SU-DHL-6 (cell line): ENCODE data around the gene TMCC2.

Source experiments
- EZH2phosphoT487 ChIP-seq: fragments of 200-600 bp; sonication (generic), shearing (Covaris generic); conservative IDR thresholded peaks from 2 replicates; pipeline ENCODE4 v1.6.1; 2018; ENCODE audit warnings: mild to moderate bottlenecking, antibody characterized with exemption, low read length, moderate library complexity, mixed read lengths
- TF ChIP-seq, protein P1 (sequence below): fragments of 200-600 bp; sonication (generic); IDR thresholded peaks from one replicate; pipeline ENCODE4 v1.5.1; 2017; ENCODE audit warnings: antibody characterized with exemption, mild to moderate bottlenecking, low read length, moderate library complexity; ENCODE audit not compliant: insufficient read depth, poor library complexity, severe bottlenecking

DNA sequence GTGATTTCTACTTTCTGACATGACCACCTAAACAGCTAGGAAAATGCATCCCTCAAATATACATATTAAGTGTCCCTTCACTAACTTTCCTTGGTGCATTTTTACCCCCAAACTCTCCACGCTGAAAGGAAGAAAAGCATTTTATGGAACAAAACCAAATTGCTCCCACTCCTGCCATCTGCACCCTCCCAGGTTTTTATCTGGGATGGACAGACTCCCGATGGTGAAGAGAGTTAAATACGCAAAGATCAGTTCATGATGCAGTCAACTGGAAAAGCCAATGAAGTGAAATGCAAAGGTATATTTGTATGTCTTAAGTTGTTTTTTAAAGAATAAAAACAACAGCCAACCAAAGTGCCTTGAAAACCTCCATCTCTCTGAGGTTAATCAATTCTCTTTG is 18.9 kb upstream of the TMCC2 start:
- TF ChIP-seq, protein P1, sequence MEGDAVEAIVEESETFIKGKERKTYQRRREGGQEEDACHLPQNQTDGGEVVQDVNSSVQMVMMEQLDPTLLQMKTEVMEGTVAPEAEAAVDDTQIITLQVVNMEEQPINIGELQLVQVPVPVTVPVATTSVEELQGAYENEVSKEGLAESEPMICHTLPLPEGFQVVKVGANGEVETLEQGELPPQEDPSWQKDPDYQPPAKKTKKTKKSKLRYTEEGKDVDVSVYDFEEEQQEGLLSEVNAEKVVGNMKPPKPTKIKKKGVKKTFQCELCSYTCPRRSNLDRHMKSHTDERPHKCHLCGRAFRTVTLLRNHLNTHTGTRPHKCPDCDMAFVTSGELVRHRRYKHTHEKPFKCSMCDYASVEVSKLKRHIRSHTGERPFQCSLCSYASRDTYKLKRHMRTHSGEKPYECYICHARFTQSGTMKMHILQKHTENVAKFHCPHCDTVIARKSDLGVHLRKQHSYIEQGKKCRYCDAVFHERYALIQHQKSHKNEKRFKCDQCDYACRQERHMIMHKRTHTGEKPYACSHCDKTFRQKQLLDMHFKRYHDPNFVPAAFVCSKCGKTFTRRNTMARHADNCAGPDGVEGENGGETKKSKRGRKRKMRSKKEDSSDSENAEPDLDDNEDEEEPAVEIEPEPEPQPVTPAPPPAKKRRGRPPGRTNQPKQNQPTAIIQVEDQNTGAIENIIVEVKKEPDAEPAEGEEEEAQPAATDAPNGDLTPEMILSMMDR: no peak
- TF ChIP-seq EZH2phosphoT487: no peak
